K562 (cell line): ENCODE measurements around the gene GBA2. TPM values are rescaled to one million over a fixed set of nuclear protein-coding genes. Genes with fewer than 3 reads are reported as not detected.
A peak's percentile ranks its signal among the peaks of the same experiment; 100 is the strongest.

Experiments
- AFF4 ChIP-seq: sonication (generic); formaldehyde crosslinking; IDR thresholded peaks from 2 replicates; pipeline ENCODE4 v1.8.0; 2023; ENCODE audit warnings: mild to moderate bottlenecking, missing genetic modification reagents
- CEBPZ ChIP-seq: fragments of 150-350 bp; IDR thresholded peaks from 2 replicates; pipeline ENCODE4 v1.6.1; 2014; ENCODE audit warnings: low read depth, mild to moderate bottlenecking, low read length, borderline replicate concordance
- CHCHD3 ChIP-seq: fragments of 250-450 bp; sonication (Bioruptor Pico); IDR thresholded peaks from 2 replicates; pipeline ENCODE4 v2.1.2; 2022; ENCODE audit warnings: mild to moderate bottlenecking
- CREB3L1 ChIP-seq: fragments of 450-650 bp; IDR thresholded peaks from 2 replicates; pipeline ENCODE4 v1.6.1; 2014; ENCODE audit warnings: low read depth, mild to moderate bottlenecking, moderate library complexity, borderline replicate concordance
- CREB5 ChIP-seq: fragments of 250-450 bp; sonication (Bioruptor Pico); IDR thresholded peaks from 2 replicates; pipeline ENCODE4 v1.5.0; 2020; ENCODE audit warnings: mild to moderate bottlenecking
- DACH1 ChIP-seq: fragments of 450-650 bp; IDR thresholded peaks from 2 replicates; pipeline ENCODE4 v1.6.1; 2018; ENCODE audit not compliant: partially characterized antibody
- POLR2AphosphoS5 ChIP-seq: IDR thresholded peaks from 2 replicates; pipeline ENCODE4 v1.6.1; 2011; ENCODE audit warnings: mild to moderate bottlenecking, low read depth, low read length, moderate library complexity; ENCODE audit not compliant: control insufficient read depth, insufficient read depth
- RBM15 ChIP-seq: fragments of 200-400 bp; formaldehyde crosslinking; IDR thresholded peaks from 2 replicates; pipeline ENCODE4 v1.6.1; 2018; ENCODE audit warnings: mild to moderate bottlenecking, low read length, moderate library complexity; ENCODE audit not compliant: insufficient read depth
- THRAP3 ChIP-seq: fragments of 450-650 bp; IDR thresholded peaks from 2 replicates; pipeline ENCODE4 v1.6.1; 2016; ENCODE audit warnings: mild to moderate bottlenecking, inconsistent platforms, borderline replicate concordance
- TRIM24 ChIP-seq, 2 experiments: fragments of 450-650 bp; IDR thresholded peaks; 2 replicates each; pipeline ENCODE4 v1.6.1; 2016
- UBTF ChIP-seq, 2 experiments: IDR thresholded peaks; 2 replicates each; pipeline ENCODE4 v1.6.1; 2012; ENCODE audit warnings: improper control_type of control experiment in 2 of 2, low read depth in 2 of 2, low read length in 2 of 2, borderline replicate concordance in 1 of 2
- ZBTB5 ChIP-seq: fragments of 450-650 bp; IDR thresholded peaks from 2 replicates; pipeline ENCODE4 v1.6.1; 2017; ENCODE audit warnings: antibody characterized with exemption
- ZNF146 ChIP-seq: IDR thresholded peaks from one replicate; pipeline ENCODE4 v1.6.1; 2018; ENCODE audit warnings: missing compliant biosample characterization; ENCODE audit not compliant: unreplicated experiment
- polyA plus RNA-seq, 8 experiments: library from polyadenylated mRNA; depleted of rRNA in 4 of 8; stranded (reverse) in 5 of 8; unstranded in 3 of 8; fragments of >200 nt; fragmentation: Nextera tagmentation in 2 of 8; fragmentation: Illumina TruSeq in 1 of 8; extraction: Ambion mirVana in 2 of 8; extraction: Trizol in 1 of 8; gene quantifications; 2 replicates each; pipeline versions ENCODE4 v1.2.1 to v1.2.3, GENCODE V29; 2011 to 2014; ENCODE audit warnings: inconsistent platforms in 1 of 8, missing spikeins in 1 of 8
- total RNA-seq, 7 experiments: library from RNA; depleted of rRNA in 6 of 7; stranded (reverse); fragments of >200 nt in 6 of 7; fragmentation: Illumina TruSeq in 2 of 7; extraction: Trizol in 2 of 7; gene quantifications; 2 replicates each; pipeline versions ENCODE4 v1.2.1 to v1.2.3, GENCODE V29; 2011 to 2021; ENCODE audit warnings: low replicate concordance in 1 of 7

The GBA2 gene
- total and polyA plus RNA-seq, 9 of the 15 experiments (the other 6 are each of a cell fraction or from before 2014, with no cell fraction given), result 14.1 to 60.4 (median 32.1) TPM

- TF ChIP-seq AFF4, result no peak
- no peak for TF ChIP-seq TRIM24 (IDR thresholded peaks at IDR 0.05)
- TF ChIP-seq POLR2AphosphoS5, result peak; percentile 60; the same call in 1 of the 2 replicates
- TF ChIP-seq CREB3L1, result no peak
- no peak for TF ChIP-seq CEBPZ
- TF ChIP-seq THRAP3, result no peak
- no peak for TF ChIP-seq CHCHD3 (CRISPR knock-in tag)
- TF ChIP-seq CREB5, result no peak
- no peak for TF ChIP-seq UBTF (IDR thresholded peaks at IDR 0.05; ENCODE audit: borderline replicate concordance in 1 of 2, low read depth in 2 of 2, low read length in 2 of 2)
- no peak for TF ChIP-seq ZBTB5
- peak; percentile 33 for TF ChIP-seq DACH1
- TF ChIP-seq RBM15, result no peak
- no peak for TF ChIP-seq ZNF146 (CRISPR knock-in tag)
Measured at GRCh38 chr9:35727676-35728040, 21.4 kb downstream of the GBA2 start (continued).
